HEK293 (cell line): ENCODE results near the gene TAF8.
A peak's percentile ranks its signal among the peaks of the same experiment; 100 is the strongest.

Experiments used
- CTCF ChIA-PET: fragments of 350-600 bp; formaldehyde crosslinking; extraction: SDS; loops from one replicate; lab custom pipeline; 2021; ENCODE audit warnings: antibody characterized with exemption; lab: Yijun Ruan, JAX
- POLR2A ChIA-PET: fragments of 300-600 bp; formaldehyde crosslinking; extraction: SDS; loops from one replicate; lab custom pipeline; 2020; ENCODE audit warnings: antibody characterized with exemption, inconsistent platforms; lab: Yijun Ruan, JAX
- H3K27ac ChIP-seq: fragments of 200-500 bp; sonication (Bioruptor generic); 2 replicates; pipeline ENCODE4 v1.5.1; 2014; ENCODE audit warnings: low read depth, low read length, control low read depth, inconsistent platforms; ENCODE audit errors: extremely low read depth
- H3K36me3 ChIP-seq, 2 experiments: fragments of 200-500 bp in 1 of 2; sonication (Bioruptor generic) in 1 of 2; 1 replicate in 1 of 2; 2 replicates in 1 of 2; pipeline ENCODE4 v1.5.1; 2014 to 2017; ENCODE audit warnings: inconsistent platforms in 2 of 2, low read length in 2 of 2; ENCODE audit not compliant: control insufficient read depth in 2 of 2, insufficient read depth in 1 of 2
- H3K4me1 ChIP-seq: fragments of 200-500 bp; sonication (Bioruptor generic); 2 replicates; pipeline ENCODE4 v1.5.1; 2014; ENCODE audit warnings: mild to moderate bottlenecking, low read length, inconsistent platforms; ENCODE audit not compliant: control insufficient read depth, insufficient read depth
- H3K4me3 ChIP-seq: 2 replicates; pipeline ENCODE4 v1.5.1; 2011; ENCODE audit warnings: low read depth, mild to moderate bottlenecking, control low read depth, low read length, moderate library complexity
- H3K9me3 ChIP-seq: fragments of 200-500 bp; sonication (Bioruptor generic); 2 replicates; pipeline ENCODE4 v1.5.1; 2014; ENCODE audit warnings: low read depth, low read length, inconsistent platforms; ENCODE audit not compliant: control insufficient read depth, insufficient read depth
- KLF17 ChIP-seq: fragments of 450-650 bp; formaldehyde crosslinking; IDR thresholded peaks from 2 replicates; pipeline ENCODE4 v1.5.1; 2016; ENCODE audit warnings: missing biosample characterization, missing genetic modification characterization
- KLF7 ChIP-seq: fragments of 450-650 bp; formaldehyde crosslinking; IDR thresholded peaks from 2 replicates; pipeline ENCODE4 v1.5.1; 2016; ENCODE audit warnings: missing biosample characterization, missing genetic modification characterization, borderline replicate concordance
- PRDM1 ChIP-seq: fragments of 450-650 bp; formaldehyde crosslinking; IDR thresholded peaks from 2 replicates; pipeline ENCODE4; 2016; ENCODE audit warnings: missing biosample characterization, missing genetic modification characterization
- PRDM10 ChIP-seq: fragments of 450-650 bp; formaldehyde crosslinking; IDR thresholded peaks from 2 replicates; pipeline ENCODE4 v1.5.1; 2016; ENCODE audit warnings: missing biosample characterization, missing genetic modification characterization
- PRDM2 ChIP-seq: fragments of 450-650 bp; formaldehyde crosslinking; IDR thresholded peaks from 2 replicates; pipeline ENCODE4 v1.5.1; 2016; ENCODE audit warnings: missing biosample characterization, missing genetic modification characterization, borderline replicate concordance
- ZBTB11 ChIP-seq: fragments of 450-650 bp; formaldehyde crosslinking; conservative IDR thresholded peaks from 2 replicates; pipeline ENCODE4 v1.5.1; 2016; ENCODE audit warnings: low read depth, missing biosample characterization, missing genetic modification characterization
- ZBTB8A ChIP-seq: fragments of 450-650 bp; formaldehyde crosslinking; IDR thresholded peaks from 2 replicates; pipeline ENCODE4 v1.5.1; 2016; ENCODE audit warnings: missing biosample characterization, missing genetic modification characterization
- ZIC2 ChIP-seq: fragments of 450-650 bp; formaldehyde crosslinking; IDR thresholded peaks from 2 replicates; pipeline ENCODE4 v1.5.1; 2016; ENCODE audit warnings: missing biosample characterization, missing genetic modification characterization
- ZNF10 ChIP-seq: fragments of 450-650 bp; formaldehyde crosslinking; IDR thresholded peaks from 2 replicates; pipeline ENCODE4 v1.5.1; 2017; ENCODE audit warnings: missing biosample characterization, missing genetic modification characterization
- ZNF19 ChIP-seq: fragments of 450-650 bp; formaldehyde crosslinking; IDR thresholded peaks from 2 replicates; pipeline ENCODE4; 2016; ENCODE audit warnings: missing biosample characterization, missing genetic modification characterization, low read depth
- ZNF341 ChIP-seq: fragments of 450-650 bp; formaldehyde crosslinking; IDR thresholded peaks from 2 replicates; pipeline ENCODE4; 2016; ENCODE audit warnings: low read depth, missing biosample characterization, missing genetic modification characterization
- ZNF423 ChIP-seq: fragments of 450-650 bp; formaldehyde crosslinking; IDR thresholded peaks from 2 replicates; pipeline ENCODE4 v1.5.1; 2016; ENCODE audit warnings: missing biosample characterization, missing genetic modification characterization
- ZNF449 ChIP-seq: fragments of 450-650 bp; formaldehyde crosslinking; IDR thresholded peaks from 2 replicates; pipeline ENCODE4 v1.5.1; 2017; ENCODE audit warnings: missing biosample characterization, mild to moderate bottlenecking, missing genetic modification characterization, moderate library complexity
- ZNF48 ChIP-seq: fragments of 450-650 bp; formaldehyde crosslinking; IDR thresholded peaks from 2 replicates; pipeline ENCODE4 v1.5.1; 2016; ENCODE audit warnings: missing biosample characterization, missing genetic modification characterization
- ZNF639 ChIP-seq: fragments of 450-650 bp; formaldehyde crosslinking; IDR thresholded peaks from 2 replicates; pipeline ENCODE4 v1.5.1; 2016; ENCODE audit warnings: missing biosample characterization, missing genetic modification characterization
- ZNF664 ChIP-seq: fragments of 450-650 bp; formaldehyde crosslinking; IDR thresholded peaks from 2 replicates; pipeline ENCODE4 v1.5.1; 2016; ENCODE audit warnings: missing biosample characterization, missing genetic modification characterization
- ZNF670 ChIP-seq: fragments of 450-650 bp; formaldehyde crosslinking; IDR thresholded peaks from 2 replicates; pipeline ENCODE4 v1.5.1; 2016; ENCODE audit warnings: missing biosample characterization, missing genetic modification characterization, low read depth
- ZSCAN30 ChIP-seq: fragments of 450-650 bp; IDR thresholded peaks from 2 replicates; pipeline ENCODE4 v1.5.1; 2018; ENCODE audit warnings: missing biosample characterization, mild to moderate bottlenecking, missing genetic modification characterization, moderate library complexity

Gene TAF8

GRCh38 chr6:42118162-42119001 is 68.1 kb downstream of the TAF8 start:
- POLR2A ChIA-PET: no interaction called here
- TF ChIP-seq KLF7 (tag by site-specific recombination) (no peak), ZNF639 (tag by site-specific recombination) (no peak), PRDM10 (tag by site-specific recombination) (no peak), ZBTB8A (no peak), ZNF449 (tag by site-specific recombination) (peak; percentile 43; the same call in 1 of the 2 replicates), ZSCAN30 (tag by site-specific recombination) (no peak), ZBTB11 (tag by site-specific recombination) (no peak), PRDM2 (tag by site-specific recombination) (no peak), ZNF423 (tag by site-specific recombination) (0 out of 2 replicates have a peak, but pooled peaks have one; percentile 34), ZNF664 (tag by site-specific recombination) (no peak), ZNF670 (tag by site-specific recombination) (no peak), ZIC2 (peak; percentile 92), ZNF10 (tag by site-specific recombination) (peak; percentile 84), ZNF341 (tag by site-specific recombination) (peak; percentile 52; the same call in 1 of the 2 replicates), PRDM1 (no peak), KLF17 (tag by site-specific recombination) (no peak), ZNF19 (no peak), ZNF48 (tag by site-specific recombination) (no peak)

More at GRCh38 chr6:42118162-42119001, 68.1 kb downstream of the TAF8 start:
- H3K36me3 ChIP-seq: no peaks in the 10 kb centered on the region
- H3K4me3 ChIP-seq: no peak overlapping the region
- no peak overlapping the region for H3K27ac ChIP-seq
- H3K4me1 ChIP-seq: peaks cover 5% of the 10 kb centered on the region
- CTCF ChIA-PET: interaction anchor here (0.7 to 1.1 kb wide), 3 partner anchors 35 to 68 kb away, joined by 3 to 4 read pairs (median 3); no protein-coding TSS in a partner anchor
- H3K9me3 ChIP-seq: no peaks in the 10 kb centered on the region
